H9 (cell line): ENCODE data around the gene SPATA3. TPM values are rescaled to one million over a fixed set of nuclear protein-coding genes. Genes with fewer than 3 reads are reported as not detected.

Source experiments
- DNase-seq: peaks from one replicate; pipeline ENCODE4 v3.0.0-alpha.2; 2017
- H2AFZ ChIP-seq: one replicate; pipeline ENCODE4 v1.6.1; 2013; ENCODE audit warnings: mild to moderate bottlenecking, low read length, control low read depth, moderate library complexity
- H2AK5ac ChIP-seq: 2 replicates; pipeline ENCODE4 v1.6.1; 2013; ENCODE audit warnings: low read length, control low read depth, mixed read lengths; ENCODE audit not compliant: insufficient read length
- H2BK120ac ChIP-seq: one replicate; pipeline ENCODE4 v1.6.1; 2013; ENCODE audit warnings: low read depth, mild to moderate bottlenecking, low read length, control low read depth, inconsistent platforms; ENCODE audit not compliant: poor library complexity, severe bottlenecking
- H2BK12ac ChIP-seq: 2 replicates; pipeline ENCODE4 v1.6.1; 2013; ENCODE audit warnings: low read length, control low read depth, mixed read lengths, low read depth; ENCODE audit not compliant: insufficient read length
- H2BK15ac ChIP-seq: 2 replicates; pipeline ENCODE4 v1.6.1; 2013; ENCODE audit warnings: low read depth, low read length, control low read depth
- H2BK20ac ChIP-seq: one replicate; pipeline ENCODE4 v1.6.1; 2013; ENCODE audit warnings: low read depth, mild to moderate bottlenecking, low read length, control low read depth, inconsistent platforms; ENCODE audit not compliant: poor library complexity, severe bottlenecking
- H2BK5ac ChIP-seq: 2 replicates; pipeline ENCODE4 v1.6.1; 2013; ENCODE audit warnings: low read length, control low read depth, mixed read lengths; ENCODE audit not compliant: insufficient read length
- H3K14ac ChIP-seq: 2 replicates; pipeline ENCODE4 v1.6.1; 2013; ENCODE audit warnings: low read length, control low read depth; ENCODE audit not compliant: insufficient read depth
- H3K18ac ChIP-seq: 2 replicates; pipeline ENCODE4 v1.6.1; 2013; ENCODE audit warnings: low read depth, mild to moderate bottlenecking, mixed read lengths, low read length, control low read depth; ENCODE audit not compliant: insufficient read length
- H3K23ac ChIP-seq: 2 replicates; pipeline ENCODE4 v1.6.1; 2013; ENCODE audit warnings: low read length, control low read depth, mixed read lengths, low read depth; ENCODE audit not compliant: insufficient read length
- H3K23me2 ChIP-seq: 2 replicates; pipeline ENCODE4 v1.6.1; 2013; ENCODE audit warnings: low read depth, mild to moderate bottlenecking, mixed read lengths, low read length, control low read depth; ENCODE audit not compliant: insufficient read length, poor library complexity, severe bottlenecking
- H3K27ac ChIP-seq: 2 replicates; pipeline ENCODE4 v1.5.1; 2013; ENCODE audit warnings: low read length, control low read depth, mixed read lengths, low read depth; ENCODE audit not compliant: insufficient read length
- H3K27me3 ChIP-seq: 2 replicates; pipeline ENCODE4 v1.6.1; 2013; ENCODE audit warnings: low read length, control low read depth, inconsistent platforms; ENCODE audit not compliant: insufficient read depth
- H3K4ac ChIP-seq: 2 replicates; pipeline ENCODE4 v1.6.1; 2013; ENCODE audit warnings: low read depth, mild to moderate bottlenecking, control low read depth, inconsistent platforms, low read length, moderate library complexity
- H3K4me1 ChIP-seq: 2 replicates; pipeline ENCODE4 v1.6.1; 2013; ENCODE audit warnings: low read length, control low read depth, inconsistent platforms; ENCODE audit not compliant: insufficient read depth
- H3K4me2 ChIP-seq: 2 replicates; pipeline ENCODE4 v1.6.1; 2013; ENCODE audit warnings: low read length, control low read depth, mixed read lengths; ENCODE audit not compliant: insufficient read length, insufficient read depth
- H3K56ac ChIP-seq: 2 replicates; pipeline ENCODE4 v1.6.1; 2013; ENCODE audit warnings: low read depth, mild to moderate bottlenecking, mixed read lengths, low read length, control low read depth; ENCODE audit not compliant: insufficient read length
- H3K79me1 ChIP-seq: 2 replicates; pipeline ENCODE4 v1.6.1; 2013; ENCODE audit warnings: low read depth, mild to moderate bottlenecking, moderate library complexity, low read length, control low read depth, inconsistent platforms; ENCODE audit not compliant: insufficient read depth, poor library complexity, severe bottlenecking
- H3K79me2 ChIP-seq: 2 replicates; pipeline ENCODE4 v1.6.1; 2013; ENCODE audit warnings: low read length, control low read depth, inconsistent platforms; ENCODE audit not compliant: insufficient read depth
- H3K9ac ChIP-seq: 2 replicates; pipeline ENCODE4 v1.6.1; 2013; ENCODE audit warnings: low read length, control low read depth, mixed read lengths; ENCODE audit not compliant: insufficient read length; ENCODE audit errors: extremely low read depth
- H3K9me3 ChIP-seq: one replicate; pipeline ENCODE4 v1.6.1; 2013; ENCODE audit warnings: low read depth, low read length, inconsistent platforms; ENCODE audit not compliant: control insufficient read depth
- H3T11ph ChIP-seq: one replicate; pipeline ENCODE4 v1.6.1; 2013; ENCODE audit warnings: mild to moderate bottlenecking, low read length, control low read depth, inconsistent platforms
- H4K20me1 ChIP-seq: one replicate; pipeline ENCODE4 v1.6.1; 2013; ENCODE audit not compliant: control insufficient read depth, insufficient read length, insufficient read depth
- H4K5ac ChIP-seq: 2 replicates; pipeline ENCODE4 v1.6.1; 2013; ENCODE audit warnings: low read depth, mild to moderate bottlenecking, mixed read lengths, low read length, control low read depth; ENCODE audit not compliant: insufficient read length
- H4K8ac ChIP-seq: replicated peaks from 2 replicates; pipeline ENCODE4 v1.6.1; 2013; ENCODE audit warnings: low read length, control low read depth, mixed read lengths, low read depth; ENCODE audit not compliant: insufficient read length
- H4K91ac ChIP-seq: 2 replicates; pipeline ENCODE4 v1.6.1; 2013; ENCODE audit warnings: low read depth, mild to moderate bottlenecking, moderate library complexity, mixed read lengths, low read length, control low read depth; ENCODE audit not compliant: insufficient read length
- H3K27ac Mint-ChIP-seq, 3 experiments: 2 replicates in 2 of 3; 3 replicates in 1 of 3; pipeline ENCODE4 v1.8.0; 2020 to 2021; ENCODE audit warnings: mixed read lengths in 3 of 3, mild to moderate bottlenecking in 1 of 3, moderate library complexity in 1 of 3
- H3K27me3 Mint-ChIP-seq: 2 replicates; pipeline ENCODE4 v1.8.0; 2021; ENCODE audit warnings: low read depth, mild to moderate bottlenecking, moderate library complexity, mixed read lengths
- H3K36me3 Mint-ChIP-seq, 3 experiments: 2 replicates in 2 of 3; 3 replicates in 1 of 3; pipeline ENCODE4 v1.8.0; 2020 to 2021; ENCODE audit warnings: low read depth in 3 of 3, mixed read lengths in 3 of 3; ENCODE audit not compliant: insufficient read depth in 1 of 3
- H3K4me1 Mint-ChIP-seq, 2 experiments: 2 replicates each; pipeline ENCODE4 v1.8.0; 2020; ENCODE audit warnings: mixed read lengths in 2 of 2
- H3K4me3 Mint-ChIP-seq, 2 experiments: 2 replicates in 1 of 2; 3 replicates in 1 of 2; pipeline ENCODE4 v1.8.0; 2020 to 2021; ENCODE audit warnings: mild to moderate bottlenecking in 2 of 2, mixed read lengths in 2 of 2, moderate library complexity in 1 of 2
- H3K9me3 Mint-ChIP-seq, 2 experiments: 2 replicates in 1 of 2; 3 replicates in 1 of 2; pipeline ENCODE4 v1.8.0; 2020; ENCODE audit warnings: mild to moderate bottlenecking in 2 of 2, mixed read lengths in 2 of 2, moderate library complexity in 1 of 2
- WGBS: extraction: QIAGEN DNeasy Blood & Tissue Kit; methylation state at CpG from one replicate; pipeline ENCODE4 v1.1.7; 2013; ENCODE audit warnings: missing lambda C conversion rate, low lambda C conversion rate, mixed read lengths; ENCODE audit not compliant: insufficient read length; ENCODE audit errors: extremely low coverage; 5-methylcytosine and 5-hydroxymethylcytosine counted together
- total RNA-seq: library from RNA; stranded (reverse); gene quantifications from 2 replicates; pipeline ENCODE4 v1.2.1, GENCODE V29; 2021
- TF ChIP-seq, protein P1 (sequence below): fragments of 200-600 bp; sonication (generic); conservative IDR thresholded peaks from 3 replicates; pipeline ENCODE4 v1.8.0; 2021; ENCODE audit warnings: antibody characterized with exemption, mild to moderate bottlenecking

The SPATA3 gene
- total RNA-seq, 1 experiment from 2014 or later: not detected

- H3K4ac ChIP-seq: no peak overlapping the region
- H2BK12ac ChIP-seq: no peak overlapping the region
- no CpG with 5 or more reads among the region's 34 CpGs for WGBS
- H3K4me1 ChIP-seq: no peaks in the 10 kb centered on the region
- Mint-ChIP-seq H3K36me3 (no peaks in the 10 kb centered on the region; a peak in 1 of 7 replicates), H3K9me3 (no peaks in the 10 kb centered on the region), H3K4me3 (peak overlapping the region; percentile 38 to 53; a peak in 4 of 5 replicates), H3K4me1 (peaks cover 23 to 32% of the 10 kb centered on the region in 2 experiments), H3K27me3 (peaks cover 3% of the 10 kb centered on the region), H3K27ac (peak overlapping the region in 1 of 3 experiments; percentile 16; a peak in 1 of 7 replicates)
- H3K56ac ChIP-seq: peak overlapping the region; percentile 18
- H3K18ac ChIP-seq: no peak overlapping the region
- no peak overlapping the region for H4K8ac ChIP-seq
- H2BK5ac ChIP-seq: no peak overlapping the region
- H3K23me2 ChIP-seq: no peaks in the 10 kb centered on the region
- H2AFZ ChIP-seq: no peak overlapping the region
- no peak overlapping the region for H2BK120ac ChIP-seq
- H4K20me1 ChIP-seq: no peaks in the 10 kb centered on the region
- H3T11ph ChIP-seq: no peak overlapping the region
- no peaks in the 10 kb centered on the region for H3K79me2 ChIP-seq
- no peaks in the 10 kb centered on the region for H3K79me1 ChIP-seq
- H2BK20ac ChIP-seq: no peak overlapping the region
- H3K14ac ChIP-seq: no peak overlapping the region
- no peak overlapping the region for H2AK5ac ChIP-seq
- peak overlapping the region; percentile 43 for H3K4me2 ChIP-seq
- no peak overlapping the region for H4K91ac ChIP-seq
- no peaks in the 10 kb centered on the region for H3K27me3 ChIP-seq
- no peak overlapping the region for H3K27ac ChIP-seq
- H3K9me3 ChIP-seq: no peaks in the 10 kb centered on the region
- TF ChIP-seq, protein P1, sequence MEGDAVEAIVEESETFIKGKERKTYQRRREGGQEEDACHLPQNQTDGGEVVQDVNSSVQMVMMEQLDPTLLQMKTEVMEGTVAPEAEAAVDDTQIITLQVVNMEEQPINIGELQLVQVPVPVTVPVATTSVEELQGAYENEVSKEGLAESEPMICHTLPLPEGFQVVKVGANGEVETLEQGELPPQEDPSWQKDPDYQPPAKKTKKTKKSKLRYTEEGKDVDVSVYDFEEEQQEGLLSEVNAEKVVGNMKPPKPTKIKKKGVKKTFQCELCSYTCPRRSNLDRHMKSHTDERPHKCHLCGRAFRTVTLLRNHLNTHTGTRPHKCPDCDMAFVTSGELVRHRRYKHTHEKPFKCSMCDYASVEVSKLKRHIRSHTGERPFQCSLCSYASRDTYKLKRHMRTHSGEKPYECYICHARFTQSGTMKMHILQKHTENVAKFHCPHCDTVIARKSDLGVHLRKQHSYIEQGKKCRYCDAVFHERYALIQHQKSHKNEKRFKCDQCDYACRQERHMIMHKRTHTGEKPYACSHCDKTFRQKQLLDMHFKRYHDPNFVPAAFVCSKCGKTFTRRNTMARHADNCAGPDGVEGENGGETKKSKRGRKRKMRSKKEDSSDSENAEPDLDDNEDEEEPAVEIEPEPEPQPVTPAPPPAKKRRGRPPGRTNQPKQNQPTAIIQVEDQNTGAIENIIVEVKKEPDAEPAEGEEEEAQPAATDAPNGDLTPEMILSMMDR: peak; percentile 98
- H2BK15ac ChIP-seq: no peak overlapping the region
- no peak overlapping the region for H3K23ac ChIP-seq
- no peak overlapping the region for H3K9ac ChIP-seq
- no peak overlapping the region for H4K5ac ChIP-seq
- DNase-seq: peak; percentile 92
Measured at GRCh38 chr2:230987137-230988020, 8.5 kb upstream of the SPATA3 start.
